ENCODE data around the gene PPFIA4.

- TF ChIP-seq CTCF (IDR thresholded peaks at IDR 0.05) (no peak), POLR2A (IDR thresholded peaks at IDR 0.05) (no peak)
These were observed 633 bp upstream of the PPFIA4 start for GRCh38 chr1:203025686-203026030.
